Endothelial cell (in vitro differentiated cells): ENCODE measurements around the gene ASPHD2. TPM values are rescaled to one million over a fixed set of nuclear protein-coding genes. Genes with fewer than 3 reads are reported as not detected.

Experiments
- DNase-seq: peaks from one replicate; pipeline ENCODE4 v3.0.0; 2021; ENCODE audit warnings: low spot score
- H3K27ac Mint-ChIP-seq: one replicate; pipeline ENCODE4 v1.8.0; 2021; ENCODE audit warnings: mixed read lengths, inconsistent platforms; ENCODE audit not compliant: unreplicated experiment
- H3K27me3 Mint-ChIP-seq: one replicate; pipeline ENCODE4 v1.8.0; 2021; ENCODE audit warnings: mild to moderate bottlenecking, moderate library complexity, mixed read lengths, inconsistent platforms; ENCODE audit not compliant: unreplicated experiment
- H3K36me3 Mint-ChIP-seq: one replicate; pipeline ENCODE4 v1.8.0; 2021; ENCODE audit warnings: mild to moderate bottlenecking, low read depth, mixed read lengths, inconsistent platforms; ENCODE audit not compliant: unreplicated experiment
- H3K4me1 Mint-ChIP-seq: one replicate; pipeline ENCODE4 v1.8.0; 2021; ENCODE audit warnings: mild to moderate bottlenecking, mixed read lengths, inconsistent platforms; ENCODE audit not compliant: unreplicated experiment
- H3K4me3 Mint-ChIP-seq: one replicate; pipeline ENCODE4 v1.8.0; 2021; ENCODE audit warnings: mild to moderate bottlenecking, mixed read lengths, inconsistent platforms; ENCODE audit not compliant: unreplicated experiment
- H3K9me3 Mint-ChIP-seq: one replicate; pipeline ENCODE4 v1.8.0; 2021; ENCODE audit warnings: mixed read lengths, inconsistent platforms; ENCODE audit not compliant: unreplicated experiment
- total RNA-seq: library from RNA; stranded (reverse); fragmentation: NEBNext Ultra II Directional; extraction: Animal tissue kit (Norgen Biotek cat#: 25700); gene quantifications from one replicate; pipeline ENCODE4 v1.2.1, GENCODE V29; 2021; ENCODE audit not compliant: unreplicated experiment
- TF ChIP-seq, protein P1 (sequence below): fragments of 200-600 bp; sonication (generic); IDR thresholded peaks from one replicate; pipeline ENCODE4 v1.5.0; 2021; ENCODE audit warnings: antibody characterized with exemption; ENCODE audit not compliant: unreplicated experiment

Gene ASPHD2
- total RNA-seq, 1 donor from 2014 or later: 14.5 TPM

DNA sequence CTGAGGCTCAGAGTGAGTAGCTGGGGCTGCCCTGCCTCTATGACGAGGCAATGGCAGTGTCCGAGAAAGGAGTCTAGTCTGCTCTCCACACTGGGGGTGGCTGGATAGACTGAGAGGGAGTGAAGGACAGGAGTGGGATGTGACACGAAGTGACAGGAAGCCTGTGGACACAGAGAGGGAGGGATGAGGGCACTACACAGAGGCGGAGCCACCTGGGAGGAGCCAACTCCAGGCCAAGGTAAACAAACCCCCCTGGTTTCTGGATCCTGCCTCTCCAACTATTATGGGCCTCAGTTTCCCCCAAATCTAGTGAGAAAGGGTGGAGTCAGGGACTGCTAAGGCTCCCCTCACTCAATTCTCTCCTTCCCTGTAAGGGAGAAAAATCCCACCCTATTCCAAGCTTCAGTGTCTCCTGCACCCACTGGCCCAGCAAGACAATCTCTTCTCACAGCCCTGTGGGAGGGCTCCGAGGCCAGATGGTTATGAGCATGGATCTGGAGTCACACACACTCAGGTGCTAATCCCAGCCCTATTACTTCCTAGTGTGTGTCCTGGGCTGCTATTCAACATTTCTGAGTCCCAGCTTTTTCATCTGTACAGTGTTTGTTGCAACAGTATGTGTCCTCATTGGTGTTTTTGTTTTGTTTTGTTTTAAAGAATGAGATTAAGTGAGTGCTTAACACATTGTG is 24.9 kb downstream of the ASPHD2 start:
- Mint-ChIP-seq H3K27me3 (peaks cover 4% of the 10 kb centered on the region), H3K4me3 (no peak overlapping the region), H3K36me3 (peaks cover 25% of the 10 kb centered on the region), H3K27ac (no peak overlapping the region), H3K4me1 (no peaks in the 10 kb centered on the region), H3K9me3 (no peaks in the 10 kb centered on the region)
- TF ChIP-seq, protein P1, sequence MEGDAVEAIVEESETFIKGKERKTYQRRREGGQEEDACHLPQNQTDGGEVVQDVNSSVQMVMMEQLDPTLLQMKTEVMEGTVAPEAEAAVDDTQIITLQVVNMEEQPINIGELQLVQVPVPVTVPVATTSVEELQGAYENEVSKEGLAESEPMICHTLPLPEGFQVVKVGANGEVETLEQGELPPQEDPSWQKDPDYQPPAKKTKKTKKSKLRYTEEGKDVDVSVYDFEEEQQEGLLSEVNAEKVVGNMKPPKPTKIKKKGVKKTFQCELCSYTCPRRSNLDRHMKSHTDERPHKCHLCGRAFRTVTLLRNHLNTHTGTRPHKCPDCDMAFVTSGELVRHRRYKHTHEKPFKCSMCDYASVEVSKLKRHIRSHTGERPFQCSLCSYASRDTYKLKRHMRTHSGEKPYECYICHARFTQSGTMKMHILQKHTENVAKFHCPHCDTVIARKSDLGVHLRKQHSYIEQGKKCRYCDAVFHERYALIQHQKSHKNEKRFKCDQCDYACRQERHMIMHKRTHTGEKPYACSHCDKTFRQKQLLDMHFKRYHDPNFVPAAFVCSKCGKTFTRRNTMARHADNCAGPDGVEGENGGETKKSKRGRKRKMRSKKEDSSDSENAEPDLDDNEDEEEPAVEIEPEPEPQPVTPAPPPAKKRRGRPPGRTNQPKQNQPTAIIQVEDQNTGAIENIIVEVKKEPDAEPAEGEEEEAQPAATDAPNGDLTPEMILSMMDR: no peak
- DNase-seq: no peak

GRCh38 chr22:26457661-26458272 is 28.7 kb downstream of the ASPHD2 start:
- Mint-ChIP-seq H3K4me3 (no peak overlapping the region), H3K9me3 (no peaks in the 10 kb centered on the region), H3K4me1 (no peaks in the 10 kb centered on the region), H3K27me3 (peaks cover 1% of the 10 kb centered on the region), H3K36me3 (peaks cover 12% of the 10 kb centered on the region), H3K27ac (no peak overlapping the region)
- TF ChIP-seq, protein P1: no peak
- DNase-seq: no peak

GRCh38 chr22:26460202-26460601 is 31.1 kb downstream of the ASPHD2 start:
- no peaks in the 10 kb centered on the region for H3K4me1 Mint-ChIP-seq
- TF ChIP-seq, protein P1: no peak
- no peak overlapping the region for H3K4me3 Mint-ChIP-seq
- H3K27me3 Mint-ChIP-seq: peaks cover 3% of the 10 kb centered on the region
- no peaks in the 10 kb centered on the region for H3K9me3 Mint-ChIP-seq
- peaks cover 21% of the 10 kb centered on the region for H3K36me3 Mint-ChIP-seq
- DNase-seq: no peak
- H3K27ac Mint-ChIP-seq: no peak overlapping the region

DNA sequence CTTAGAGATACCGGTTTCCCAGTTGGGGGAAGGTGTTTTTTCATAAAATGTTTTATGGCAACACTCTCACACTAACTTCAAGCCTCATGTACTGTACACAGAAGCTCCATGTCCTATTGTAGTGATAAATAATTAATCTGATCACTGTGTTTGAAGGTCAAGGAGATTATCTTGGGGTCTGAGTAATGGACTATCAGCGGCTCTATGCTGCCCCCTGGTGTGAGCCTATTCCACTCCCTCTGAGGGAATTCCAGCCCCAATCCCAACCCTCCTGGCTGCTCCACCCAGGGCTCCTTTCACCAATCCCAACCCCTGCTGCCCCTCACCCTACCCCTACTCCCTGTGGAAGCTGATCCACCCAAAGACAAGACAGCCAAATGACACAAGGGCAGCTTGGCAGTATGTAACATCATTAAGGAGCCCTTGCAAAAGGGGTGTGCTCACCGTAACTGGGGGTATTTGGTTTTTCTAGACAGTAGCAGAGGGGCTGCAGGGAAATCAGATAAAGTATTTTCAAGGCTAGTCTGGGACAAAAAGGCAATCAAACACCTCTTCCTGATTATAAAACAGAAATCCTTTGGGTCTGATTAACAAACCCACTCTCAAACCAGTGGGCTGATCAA is 32.2 kb downstream of the ASPHD2 start:
- DNase-seq: peak; percentile 77
- TF ChIP-seq, protein P1: peak; percentile 69
- Mint-ChIP-seq H3K36me3 (peaks cover 26% of the 10 kb centered on the region), H3K4me3 (no peak overlapping the region), H3K4me1 (no peaks in the 10 kb centered on the region), H3K27ac (no peak overlapping the region), H3K27me3 (peaks cover 3% of the 10 kb centered on the region), H3K9me3 (no peaks in the 10 kb centered on the region)

GRCh38 chr22:26462051-26462450 is 33.0 kb downstream of the ASPHD2 start:
- TF ChIP-seq, protein P1: no peak
- Mint-ChIP-seq H3K4me3 (no peak overlapping the region), H3K27ac (no peak overlapping the region), H3K36me3 (peaks cover 29% of the 10 kb centered on the region), H3K4me1 (no peaks in the 10 kb centered on the region), H3K27me3 (peaks cover 3% of the 10 kb centered on the region), H3K9me3 (no peaks in the 10 kb centered on the region)
- no peak for DNase-seq
